GM12878 (cell line): ENCODE measurements around the gene MCM3AP. TPM values are rescaled to one million over a fixed set of nuclear protein-coding genes. Genes with fewer than 3 reads are reported as not detected.

Source experiments
- ATAC-seq: fragments of 200-7000 bp; cut with Tn5 transposase; 3 replicates; pipeline ENCODE4 v1.9.1; 2020; ENCODE audit warnings: mild to moderate bottlenecking, moderate library complexity
- BruUV-seq: library from RNA; stranded (reverse); fragments of 400-500 nt; replicated peaks from 2 replicates; lab custom pipeline; 2021; lab: Mats Ljungman, UMichigan
- CTCF ChIA-PET: fragments of 300-600 bp; sonication (Branson Sonifier 250); formaldehyde crosslinking; extraction: SDS; loops from one replicate; lab custom pipeline; 2021; ENCODE audit warnings: inconsistent platforms; lab: Yijun Ruan, JAX
- POLR2A ChIA-PET: fragments of 350-600 bp; formaldehyde crosslinking; extraction: SDS; loops from one replicate; lab custom pipeline; 2021; ENCODE audit warnings: inconsistent platforms; lab: Charles Lee
- RAD21 ChIA-PET: fragments of 300-600 bp; sonication (Branson Sonifier 250); formaldehyde crosslinking; loops from one replicate; lab custom pipeline; 2023; ENCODE audit warnings: antibody characterized with exemption; ENCODE audit not compliant: unreplicated experiment; lab: Charles Lee
- SMC1A ChIA-PET: fragments of 300-600 bp; sonication (Branson Sonifier 250); formaldehyde crosslinking; loops from one replicate; lab custom pipeline; 2023; ENCODE audit not compliant: unreplicated experiment, uncharacterized antibody; lab: Charles Lee
- DNase-seq: peaks from one replicate; pipeline ENCODE4 v3.0.0-alpha.2; 2011; ENCODE audit warnings: low read depth, low spot score
- FAIRE-seq: peaks from 3 replicates; lab custom pipeline; 2011; peaks lifted over from hg19 to GRCh38; lab: Jason Lieb, UNC
- H2AFZ ChIP-seq: 2 replicates; pipeline ENCODE4 v1.6.0; 2011; ENCODE audit warnings: low read depth, low read length, control low read depth; ENCODE audit not compliant: control insufficient read depth
- H3K27ac ChIP-seq: 2 replicates; pipeline ENCODE4 v1.5.1; 2011; ENCODE audit warnings: control low read depth; ENCODE audit not compliant: control insufficient read depth, insufficient read depth
- H3K27me3 ChIP-seq, 2 experiments: replicated peaks in 1 of 2; 2 replicates each; pipeline versions ENCODE4 v1.6.0 to v1.6.1; 2011; ENCODE audit warnings: low read length in 1 of 2; ENCODE audit not compliant: control insufficient read depth in 2 of 2, insufficient read depth in 2 of 2
- H3K36me3 ChIP-seq, 2 experiments: 2 replicates each; pipeline ENCODE4 v1.5.1; 2011; ENCODE audit warnings: low read length in 1 of 2; ENCODE audit not compliant: control insufficient read depth in 2 of 2, insufficient read depth in 2 of 2
- H3K4me1 ChIP-seq: 2 replicates; pipeline ENCODE4 v1.6.1; 2011; ENCODE audit warnings: mild to moderate bottlenecking, low read length, moderate library complexity, mixed read lengths; ENCODE audit not compliant: control insufficient read depth, insufficient read depth
- H3K4me2 ChIP-seq: 2 replicates; pipeline ENCODE4 v1.6.0; 2011; ENCODE audit warnings: control low read depth; ENCODE audit not compliant: control insufficient read depth, insufficient read depth
- H3K4me3 ChIP-seq: fragments of 200-600 bp; sonication (generic); 2 replicates; pipeline ENCODE4 v1.5.1; 2016
- H3K79me2 ChIP-seq: 2 replicates; pipeline ENCODE4 v1.6.0; 2011; ENCODE audit warnings: low read length; ENCODE audit not compliant: control insufficient read depth, insufficient read depth
- H3K9ac ChIP-seq: 2 replicates; pipeline ENCODE4 v1.8.0; 2011; ENCODE audit warnings: low read length, control low read depth, mixed read lengths; ENCODE audit not compliant: control insufficient read depth, insufficient read depth
- H3K9me3 ChIP-seq: replicated peaks from 3 replicates; pipeline ENCODE4 v1.5.1; 2011; ENCODE audit warnings: mild to moderate bottlenecking, low read length; ENCODE audit not compliant: control insufficient read depth, insufficient read depth
- H4K20me1 ChIP-seq: 2 replicates; pipeline ENCODE4 v1.6.0; 2011; ENCODE audit not compliant: control insufficient read depth, insufficient read depth
- CBX3 ChIP-seq: fragments of 200-600 bp; sonication (generic); IDR thresholded peaks from 2 replicates; pipeline ENCODE4 v1.6.1; 2016; ENCODE audit warnings: low read depth, borderline replicate concordance
- MYB ChIP-seq: fragments of 150-350 bp; IDR thresholded peaks from 2 replicates; pipeline ENCODE4 v1.6.1; 2014; ENCODE audit warnings: mild to moderate bottlenecking, low read depth, low read length, borderline replicate concordance
- NFYB ChIP-seq: IDR thresholded peaks from 2 replicates; pipeline ENCODE4 v1.6.1; 2011; ENCODE audit warnings: low read depth, mild to moderate bottlenecking, low read length, improper control_type of control experiment, moderate library complexity; ENCODE audit not compliant: insufficient read depth
- NR2F1 ChIP-seq: fragments of 450-650 bp; conservative IDR thresholded peaks from 2 replicates; pipeline ENCODE4 v1.6.1; 2017; ENCODE audit warnings: mild to moderate bottlenecking
- POLR2AphosphoS2 ChIP-seq: IDR thresholded peaks from 2 replicates; pipeline ENCODE4 v1.6.1; 2011; ENCODE audit warnings: low read depth, mild to moderate bottlenecking, low read length, improper control_type of control experiment, moderate library complexity
- SIX5 ChIP-seq: IDR thresholded peaks from 2 replicates; pipeline ENCODE4 v1.6.1; 2011; ENCODE audit warnings: mild to moderate bottlenecking, low read depth, low read length, moderate library complexity; ENCODE audit not compliant: severe bottlenecking
- SUPT20H ChIP-seq: IDR thresholded peaks from 2 replicates; pipeline ENCODE4 v1.6.1; 2011; ENCODE audit warnings: low read depth, mild to moderate bottlenecking, low read length, moderate library complexity, borderline replicate concordance; ENCODE audit not compliant: control insufficient read depth
- ZBTB4 ChIP-seq: fragments of 450-650 bp; formaldehyde crosslinking; IDR thresholded peaks from 2 replicates; pipeline ENCODE4 v1.4.0; 2022; ENCODE audit warnings: mild to moderate bottlenecking, moderate library complexity
- WGBS: methylation state at CpG from one replicate; pipeline ENCODE4 v1.1.6; 2016; ENCODE audit warnings: low lambda C conversion rate; ENCODE audit not compliant: insufficient replicate concordance, insufficient coverage; ENCODE audit errors: missing lambda C conversion rate; 5-methylcytosine and 5-hydroxymethylcytosine counted together
- in situ Hi-C: fragments of 300-500 bp; cut with MboI; formaldehyde crosslinking; loops from 9 replicates; pipeline ENCODE4 v1.14.3; 2018; ENCODE audit warnings: mixed read lengths
- intact Hi-C: fragments of 100-400 bp; cut with micrococcal nuclease; formaldehyde crosslinking; loops from one replicate; pipeline ENCODE4 v1.14.2; 2022; ENCODE audit not compliant: unreplicated experiment
- polyA plus RNA-seq, 11 experiments: library from polyadenylated mRNA; depleted of rRNA in 4 of 11; unstranded in 6 of 11; stranded (reverse) in 5 of 11; fragments of >200 nt; fragmentation: Nextera tagmentation in 4 of 11; fragmentation: Illumina TruSeq in 1 of 11; extraction: Ambion mirVana in 4 of 11; extraction: Trizol in 1 of 11; gene quantifications; 1 replicate in 1 of 11; 2 replicates in 10 of 11; pipeline versions ENCODE4 v1.2.1 to v1.2.3, GENCODE V29; 2011 to 2016; ENCODE audit warnings: inconsistent platforms in 2 of 11, missing spikeins in 2 of 11, low read depth in 1 of 11
- total RNA-seq, 4 experiments: library from RNA; depleted of rRNA in 3 of 4; stranded (reverse); fragments of >200 nt in 3 of 4; fragmentation: Illumina TruSeq in 1 of 4; extraction: Trizol in 1 of 4; gene quantifications; 2 replicates each; pipeline versions ENCODE4 v1.2.1 to v1.2.3, GENCODE V29; 2013 to 2021

MCM3AP gene
- total and polyA plus RNA-seq, 10 of the 15 experiments (the other 5 are each of a cell fraction or from before 2014, with no cell fraction given), result 6.1 to 95.7 (median 47.0) TPM

- H3K9ac ChIP-seq, result no peak overlapping the region
- no peak for TF ChIP-seq NFYB
- no peak for TF ChIP-seq CBX3
- TF ChIP-seq SUPT20H, result no peak
- no peak for TF ChIP-seq SIX5
- TF ChIP-seq NR2F1, result no peak
- no peak for TF ChIP-seq POLR2AphosphoS2
- TF ChIP-seq ZBTB4 (CRISPR knock-in tag), result no peak
- no peak for TF ChIP-seq MYB
- TF ChIP-seq, all 136 proteins: peak for 0
Observed at GRCh38 chr21:46273341-46273740, 12.1 kb downstream of the MCM3AP start.

More at GRCh38 chr21:46273341-46273740, 12.1 kb downstream of the MCM3AP start:
- RAD21 ChIA-PET, result no interaction called here
- no peak for ATAC-seq
- intact Hi-C loops (no loop called here), in situ Hi-C loops (no loop called here)
- POLR2A ChIA-PET, result no interaction called here
- H3K27me3 ChIP-seq, result no peaks in the 10 kb centered on the region
- no peaks in the 10 kb centered on the region for H3K9me3 ChIP-seq
- no peak overlapping the region for H3K4me2 ChIP-seq
- BruUV-seq, result no TSS peak
- no peak for DNase-seq
- 93% methylated on average over 14 of the region's 14 CpGs for WGBS
- no peak overlapping the region for H2AFZ ChIP-seq
- FAIRE-seq, result no peak
- SMC1A ChIA-PET, result no interaction called here
- no peak overlapping the region for H3K4me3 ChIP-seq
- peaks cover 22 to 43% of the 10 kb centered on the region in 2 experiments; a peak in 3 of 4 replicates for H3K36me3 ChIP-seq
- H3K4me1 ChIP-seq, result no peaks in the 10 kb centered on the region
- no peaks in the 10 kb centered on the region for H4K20me1 ChIP-seq
- CTCF ChIA-PET, result no interaction called here
- H3K79me2 ChIP-seq, result no peaks in the 10 kb centered on the region
- H3K27ac ChIP-seq, result no peak overlapping the region
